KG1 (cell line): Measurements from ENCODE around the gene DCTN4.
"Not testable (repeated sequence)": the region's sequence is repeated elsewhere in the genome, so short reads cannot be mapped to it uniquely, and the experiment has no call there.

Source experiments
- DNase-seq: peaks from one replicate; lab custom pipeline; 2025; lab: John Stamatoyannopoulos, UW

Gene DCTN4

GRCh38 chr5:150758531-150759333 lies at the start of gene DCTN4:
Gene DCTN4 (minus strand): TSS chr5:150759017. CDS start chr5:150758993, 24 bp downstream.
- DNase-seq: peak; percentile 82

GRCh38 chr5:150804388-150804787 lies 45.6 kb upstream of the DCTN4 start:
- DNase-seq: no peak

GRCh38 chr5:150801117-150801927 lies 42.5 kb upstream of the DCTN4 start:
- DNase-seq: peak; percentile 4

GRCh38 chr5:150797384-150797783 lies 38.6 kb upstream of the DCTN4 start:
- DNase-seq: no peak

GRCh38 chr5:150794927-150795326 lies 36.1 kb upstream of the DCTN4 start:
- DNase-seq: no peak

- not testable (repeated sequence) for DNase-seq
These were observed 34.6 kb upstream of the DCTN4 start for GRCh38 chr5:150793423-150793888.

- no peak for DNase-seq
These were observed 32.7 kb upstream of the DCTN4 start for GRCh38 chr5:150791536-150791935.

- DNase-seq: peak; percentile 13
These were observed 31.3 kb upstream of the DCTN4 start for GRCh38 chr5:150789943-150790611.

GRCh38 chr5:150789450-150789849 lies 30.6 kb upstream of the DCTN4 start:
- DNase-seq: no peak

- no peak for DNase-seq
These were observed 30.2 kb upstream of the DCTN4 start for GRCh38 chr5:150788977-150789376.

- no peak for DNase-seq
These were observed 28.8 kb upstream of the DCTN4 start for GRCh38 chr5:150787656-150788055.

- DNase-seq: no peak
These were observed 28.1 kb upstream of the DCTN4 start for GRCh38 chr5:150786876-150787275.

GRCh38 chr5:150785950-150786349 lies 27.1 kb upstream of the DCTN4 start:
- DNase-seq: no peak

- DNase-seq: peak; percentile 50
These were observed 24.7 kb upstream of the DCTN4 start for GRCh38 chr5:150783422-150783928.

- no peak for DNase-seq
These were observed 24.0 kb upstream of the DCTN4 start for GRCh38 chr5:150782850-150783249.

- no peak for DNase-seq
These were observed 23.1 kb upstream of the DCTN4 start for GRCh38 chr5:150781706-150782614.

- no peak for DNase-seq
These were observed 22.0 kb upstream of the DCTN4 start for GRCh38 chr5:150780816-150781221.

- no peak for DNase-seq
These were observed 21.4 kb upstream of the DCTN4 start for GRCh38 chr5:150780187-150780692.

- no peak for DNase-seq
These were observed 20.8 kb upstream of the DCTN4 start for GRCh38 chr5:150779397-150780186.
